GM20000 (cell line): ENCODE results near the gene PRKAR2A.

Source experiments
- DNase-seq: peaks from one replicate; pipeline ENCODE4 v3.0.0; 2012; ENCODE audit warnings: low spot score
- CTCF ChIP-seq: IDR thresholded peaks from 2 replicates; pipeline ENCODE4 v1.5.1; 2012; ENCODE audit warnings: mild to moderate bottlenecking, control low read depth; ENCODE audit errors: extremely low read depth, missing control alignments

PRKAR2A gene

GRCh38 chr3:48697952-48698351, 149.7 kb downstream of the PRKAR2A start:
- TF ChIP-seq CTCF, result no peak

GRCh38 chr3:48696601-48697000, 151.1 kb downstream of the PRKAR2A start:
- no peak for TF ChIP-seq CTCF
- no peak for DNase-seq

More at GRCh38 chr3:48697952-48698351, 149.7 kb downstream of the PRKAR2A start:
- no peak for DNase-seq
